IMR-90 (cell line): ENCODE data around the gene VTCN1. TPM values are rescaled to one million over a fixed set of nuclear protein-coding genes. Genes with fewer than 3 reads are reported as not detected.

Source experiments
- ATAC-seq: fragments of 200-7000 bp; cut with Tn5 transposase; 2 replicates; pipeline ENCODE4 v1.9.1; 2020; ENCODE audit warnings: low read depth, mild to moderate bottlenecking, moderate library complexity
- BruUV-seq: library from RNA; stranded (reverse); fragments of 400-500 nt; replicated peaks from 2 replicates; lab custom pipeline; 2021; lab: Mats Ljungman, UMichigan
- CTCF ChIA-PET: fragments of 300-600 bp; formaldehyde crosslinking; extraction: SDS; loops from one replicate; lab custom pipeline; 2021; ENCODE audit warnings: antibody characterized with exemption; lab: Yijun Ruan, JAX
- POLR2A ChIA-PET: fragments of 300-600 bp; sonication (Branson Sonifier 250); formaldehyde crosslinking; loops from one replicate; lab custom pipeline; 2022; ENCODE audit warnings: antibody characterized with exemption; ENCODE audit not compliant: unreplicated experiment; lab: Charles Lee
- DNase-seq: peaks from one replicate; pipeline ENCODE4 v3.0.0; 2013
- H2AFZ ChIP-seq: replicated peaks from 2 replicates; pipeline ENCODE3; 2013; ENCODE audit warnings: low read length, mild to moderate bottlenecking; ENCODE audit not compliant: poor library complexity
- H2AK5ac ChIP-seq: 2 replicates; pipeline ENCODE4 v1.6.1; 2013; ENCODE audit warnings: low read depth, low read length, inconsistent platforms
- H2AK9ac ChIP-seq: replicated peaks from 2 replicates; pipeline ENCODE3; 2013; ENCODE audit warnings: mild to moderate bottlenecking, low read depth, low read length, moderate library complexity; ENCODE audit not compliant: poor library complexity
- H2BK120ac ChIP-seq: 2 replicates; pipeline ENCODE4 v1.6.1; 2013; ENCODE audit warnings: low read depth, low read length, inconsistent platforms
- H2BK15ac ChIP-seq: 3 replicates; pipeline ENCODE4 v1.6.1; 2013; ENCODE audit warnings: low read depth, low read length, inconsistent platforms
- H2BK20ac ChIP-seq: 2 replicates; pipeline ENCODE4 v1.6.1; 2013; ENCODE audit warnings: low read depth, mild to moderate bottlenecking, inconsistent platforms, low read length, moderate library complexity
- H2BK5ac ChIP-seq: 2 replicates; pipeline ENCODE4 v1.6.1; 2013; ENCODE audit warnings: mild to moderate bottlenecking, low read depth, low read length, inconsistent platforms; ENCODE audit not compliant: poor library complexity, severe bottlenecking
- H3K14ac ChIP-seq: replicated peaks from 2 replicates; pipeline ENCODE4 v1.6.1; 2013; ENCODE audit warnings: low read depth, low read length, inconsistent platforms
- H3K18ac ChIP-seq: 2 replicates; pipeline ENCODE4 v1.6.1; 2013; ENCODE audit warnings: low read depth, low read length, control low read depth
- H3K23ac ChIP-seq: 2 replicates; pipeline ENCODE4 v1.6.1; 2013; ENCODE audit warnings: low read depth, low read length, inconsistent platforms
- H3K27ac ChIP-seq: 2 replicates; pipeline ENCODE4 v1.5.1; 2013; ENCODE audit warnings: mild to moderate bottlenecking, control low read depth, low read length; ENCODE audit not compliant: insufficient read depth
- H3K27me3 ChIP-seq: 2 replicates; pipeline ENCODE4 v1.6.1; 2013; ENCODE audit warnings: low read length; ENCODE audit not compliant: control insufficient read depth, insufficient read depth
- H3K36me3 ChIP-seq: 2 replicates; pipeline ENCODE4 v1.6.1; 2013; ENCODE audit warnings: low read length, mixed read lengths; ENCODE audit not compliant: control insufficient read depth, insufficient read depth
- H3K4ac ChIP-seq: 2 replicates; pipeline ENCODE4 v1.6.1; 2013; ENCODE audit warnings: low read depth, low read length, inconsistent platforms
- H3K4me1 ChIP-seq: 2 replicates; pipeline ENCODE4 v1.6.1; 2013; ENCODE audit warnings: low read length, mixed read lengths; ENCODE audit not compliant: control insufficient read depth, insufficient read depth
- H3K4me2 ChIP-seq: 2 replicates; pipeline ENCODE4 v1.6.1; 2013; ENCODE audit warnings: low read depth, mild to moderate bottlenecking, control low read depth, low read length, moderate library complexity
- H3K4me3 ChIP-seq: 2 replicates; pipeline ENCODE4 v1.5.1; 2013; ENCODE audit warnings: low read depth, mild to moderate bottlenecking, control low read depth, low read length, moderate library complexity; ENCODE audit not compliant: insufficient read depth
- H3K56ac ChIP-seq: 2 replicates; pipeline ENCODE4 v1.6.1; 2013; ENCODE audit warnings: low read length, inconsistent platforms; ENCODE audit not compliant: insufficient read depth; ENCODE audit errors: extremely low read depth
- H3K79me1 ChIP-seq, 2 experiments: 2 replicates each; pipeline ENCODE4 v1.6.1; 2013; ENCODE audit warnings: low read length in 2 of 2, inconsistent platforms in 1 of 2, low read depth in 1 of 2
- H3K9ac ChIP-seq: 2 replicates; pipeline ENCODE4 v1.6.1; 2013; ENCODE audit warnings: low read depth, low read length, control low read depth
- H3K9me1 ChIP-seq: 2 replicates; pipeline ENCODE4 v1.6.1; 2013; ENCODE audit warnings: low read length, inconsistent platforms; ENCODE audit not compliant: insufficient read depth
- H3K9me3 ChIP-seq: 2 replicates; pipeline ENCODE4 v1.6.1; 2013; ENCODE audit warnings: low read length; ENCODE audit not compliant: control insufficient read depth, insufficient read depth
- H4K20me1 ChIP-seq: 2 replicates; pipeline ENCODE4 v1.6.1; 2013; ENCODE audit warnings: low read length, inconsistent platforms; ENCODE audit not compliant: insufficient read depth
- H4K5ac ChIP-seq: 2 replicates; pipeline ENCODE4 v1.6.1; 2013; ENCODE audit warnings: mild to moderate bottlenecking, low read depth, low read length, control low read depth
- H4K8ac ChIP-seq, 2 experiments: 2 replicates each; pipeline ENCODE4 v1.6.1; 2013; ENCODE audit warnings: low read depth in 2 of 2, low read length in 2 of 2, control low read depth in 1 of 2, inconsistent platforms in 1 of 2
- H4K91ac ChIP-seq: 2 replicates; pipeline ENCODE4 v1.6.1; 2013; ENCODE audit warnings: low read depth, low read length, inconsistent platforms; ENCODE audit not compliant: insufficient read depth
- BHLHE40 ChIP-seq: fragments of 150-350 bp; IDR thresholded peaks from 2 replicates; pipeline ENCODE4 v1.6.1; 2016; ENCODE audit warnings: mild to moderate bottlenecking, low read depth, low read length
- CEBPB ChIP-seq: IDR thresholded peaks from 2 replicates; pipeline ENCODE4 v1.6.1; 2012; ENCODE audit warnings: low read depth, low read length, improper control_type of control experiment
- CHD1 ChIP-seq: IDR thresholded peaks from 2 replicates; pipeline ENCODE4 v1.6.1; 2012; ENCODE audit warnings: low read depth, low read length, improper control_type of control experiment
- ELK1 ChIP-seq: fragments of 150-350 bp; IDR thresholded peaks from 2 replicates; pipeline ENCODE4 v1.6.1; 2016; ENCODE audit warnings: low read depth, mild to moderate bottlenecking, low read length, moderate library complexity, borderline replicate concordance
- FOS ChIP-seq: fragments of 150-350 bp; IDR thresholded peaks from 2 replicates; pipeline ENCODE4 v1.6.1; 2016; ENCODE audit warnings: low read depth, low read length
- MAFK ChIP-seq: IDR thresholded peaks from 2 replicates; pipeline ENCODE4 v1.6.1; 2012; ENCODE audit warnings: low read depth, low read length, improper control_type of control experiment
- MAZ ChIP-seq: IDR thresholded peaks from 2 replicates; pipeline ENCODE4 v1.6.1; 2012; ENCODE audit warnings: low read depth, mild to moderate bottlenecking, low read length, improper control_type of control experiment, moderate library complexity, borderline replicate concordance
- MXI1 ChIP-seq: IDR thresholded peaks from 2 replicates; pipeline ENCODE4 v1.6.1; 2012; ENCODE audit warnings: low read depth, mild to moderate bottlenecking, low read length, moderate library complexity, borderline replicate concordance
- NFE2L2 ChIP-seq: fragments of 150-350 bp; IDR thresholded peaks from 2 replicates; pipeline ENCODE4 v1.6.1; 2016; ENCODE audit warnings: low read depth, mild to moderate bottlenecking, low read length
- POLR2A ChIP-seq: IDR thresholded peaks from 2 replicates; pipeline ENCODE4 v1.6.1; 2012; ENCODE audit warnings: mild to moderate bottlenecking, low read depth, low read length
- RAD21 ChIP-seq: IDR thresholded peaks from 2 replicates; pipeline ENCODE4 v1.6.1; 2012; ENCODE audit warnings: low read length, improper control_type of control experiment
- RCOR1 ChIP-seq: IDR thresholded peaks from 2 replicates; pipeline ENCODE4 v1.6.1; 2012; ENCODE audit warnings: mild to moderate bottlenecking, low read length, improper control_type of control experiment; ENCODE audit not compliant: insufficient replicate concordance
- RFX5 ChIP-seq: IDR thresholded peaks from 2 replicates; pipeline ENCODE4 v1.8.0; 2012; ENCODE audit warnings: low read depth, mild to moderate bottlenecking, low read length, moderate library complexity
- SMC3 ChIP-seq: fragments of 150-350 bp; IDR thresholded peaks from 2 replicates; pipeline ENCODE4 v1.6.1; 2016; ENCODE audit warnings: low read depth, mild to moderate bottlenecking, antibody characterized with exemption, low read length, moderate library complexity
- USF2 ChIP-seq: fragments of 150-350 bp; IDR thresholded peaks from 2 replicates; pipeline ENCODE4 v1.6.1; 2017; ENCODE audit warnings: mild to moderate bottlenecking, antibody characterized with exemption, low read length, low read depth
- WGBS, 2 experiments: methylation state at CpG; one replicate each; pipeline versions ENCODE4 v1.1.5 to v1.1.7; 2013; ENCODE audit warnings: missing lambda C conversion rate in 2 of 2; ENCODE audit not compliant: insufficient read length in 1 of 2; ENCODE audit errors: extremely low coverage in 2 of 2; 5-methylcytosine and 5-hydroxymethylcytosine counted together
- dilution Hi-C: fragments of 300-500 bp; cut with HindIII; formaldehyde crosslinking; loops from one replicate; pipeline ENCODE4 v1.14.3; 2018; ENCODE audit warnings: low sequenced_read_pairs; ENCODE audit not compliant: unreplicated experiment
- in situ Hi-C: fragments of 300-500 bp; cut with MboI; formaldehyde crosslinking; loops from 3 replicates; pipeline ENCODE4 v1.14.3; 2019; ENCODE audit warnings: low sequenced_read_pairs, inconsistent platforms, mixed read lengths
- intact Hi-C: fragments of 100-400 bp; cut with micrococcal nuclease; formaldehyde crosslinking; loops from 2 replicates; pipeline ENCODE4 v1.10.0; 2022
- polyA plus RNA-seq, 3 experiments: library from polyadenylated mRNA; depleted of rRNA; stranded (reverse); fragments of >200 nt; gene quantifications; 2 replicates each; pipeline ENCODE4 v1.2.3, GENCODE V29; 2012; ENCODE audit warnings: low replicate concordance in 1 of 3
- total RNA-seq: library from RNA; depleted of rRNA; stranded (reverse); fragments of >200 nt; gene quantifications from 2 replicates; pipeline ENCODE4 v1.2.3, GENCODE V29; 2012
- TF ChIP-seq, protein P1 (sequence below): conservative IDR thresholded peaks from 2 replicates; pipeline ENCODE4 v1.5.1; 2012; ENCODE audit warnings: mild to moderate bottlenecking, low read depth, low read length, improper control_type of control experiment

The VTCN1 gene
- total and polyA plus RNA-seq, 2 of the 4 experiments (the other 2 are of a cell fraction), result not detected

- Histone ChIP-seq H3K23ac (no peak overlapping the region), H3K27me3 (peaks cover 30% of the 10 kb centered on the region), H4K91ac (no peak overlapping the region), H2BK20ac (no peak overlapping the region), H4K5ac (no peak overlapping the region), H3K9ac (no peak overlapping the region), H2AK5ac (no peak overlapping the region), H4K8ac (no peak overlapping the region), H2AFZ (no peak overlapping the region), H3K9me1 (no peaks in the 10 kb centered on the region), H2BK120ac (no peak overlapping the region), H3K14ac (no peak overlapping the region), H2BK5ac (no peak overlapping the region), H2BK15ac (no peak overlapping the region), H3K9me3 (no peaks in the 10 kb centered on the region), H2AK9ac (no peak overlapping the region), H3K36me3 (no peaks in the 10 kb centered on the region), H3K27ac (no peak overlapping the region), H3K4me3 (no peak overlapping the region), H3K4ac (no peak overlapping the region), H4K20me1 (no peaks in the 10 kb centered on the region), H3K79me1 (no peaks in the 10 kb centered on the region), H3K4me2 (no peak overlapping the region), H3K18ac (no peak overlapping the region), H3K56ac (no peak overlapping the region), H3K4me1 (no peaks in the 10 kb centered on the region)
- ChIA-PET CTCF (no interaction called here), POLR2A (no interaction called here)
- dilution Hi-C loops, result no loop called here
- no TSS peak for BruUV-seq
- no peak for TF ChIP-seq FOS
- no peak for TF ChIP-seq RAD21
- no peak for TF ChIP-seq CHD1
- TF ChIP-seq NFE2L2, result no peak
- no peak for TF ChIP-seq RCOR1
- no peak for TF ChIP-seq MAZ
- no peak for TF ChIP-seq ELK1
- no peak for TF ChIP-seq SMC3
- TF ChIP-seq, protein P1, sequence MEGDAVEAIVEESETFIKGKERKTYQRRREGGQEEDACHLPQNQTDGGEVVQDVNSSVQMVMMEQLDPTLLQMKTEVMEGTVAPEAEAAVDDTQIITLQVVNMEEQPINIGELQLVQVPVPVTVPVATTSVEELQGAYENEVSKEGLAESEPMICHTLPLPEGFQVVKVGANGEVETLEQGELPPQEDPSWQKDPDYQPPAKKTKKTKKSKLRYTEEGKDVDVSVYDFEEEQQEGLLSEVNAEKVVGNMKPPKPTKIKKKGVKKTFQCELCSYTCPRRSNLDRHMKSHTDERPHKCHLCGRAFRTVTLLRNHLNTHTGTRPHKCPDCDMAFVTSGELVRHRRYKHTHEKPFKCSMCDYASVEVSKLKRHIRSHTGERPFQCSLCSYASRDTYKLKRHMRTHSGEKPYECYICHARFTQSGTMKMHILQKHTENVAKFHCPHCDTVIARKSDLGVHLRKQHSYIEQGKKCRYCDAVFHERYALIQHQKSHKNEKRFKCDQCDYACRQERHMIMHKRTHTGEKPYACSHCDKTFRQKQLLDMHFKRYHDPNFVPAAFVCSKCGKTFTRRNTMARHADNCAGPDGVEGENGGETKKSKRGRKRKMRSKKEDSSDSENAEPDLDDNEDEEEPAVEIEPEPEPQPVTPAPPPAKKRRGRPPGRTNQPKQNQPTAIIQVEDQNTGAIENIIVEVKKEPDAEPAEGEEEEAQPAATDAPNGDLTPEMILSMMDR, result no peak
- TF ChIP-seq BHLHE40, result no peak
- no peak for TF ChIP-seq MXI1
- no peak for TF ChIP-seq POLR2A
- TF ChIP-seq USF2, result no peak
- TF ChIP-seq CEBPB, result no peak
- TF ChIP-seq MAFK, result no peak
- no peak for TF ChIP-seq RFX5
- in situ Hi-C loops, result no loop called here
- intact Hi-C loops, result no loop called here
- no peak for DNase-seq
- WGBS, 2 experiments, result no CpG with 5 or more reads among the region's 4 CpGs
- ATAC-seq, result no peak
Observed at GRCh38 chr1:117210386-117210785, 341 bp downstream of the VTCN1 start.
